KMS-11 (cell line): Measurements from ENCODE around the gene PLA2G12A.

Experiments used
- H2AFZ ChIP-seq: fragments of 200-600 bp; sonication (generic); 2 replicates; pipeline ENCODE4 v1.6.1; 2016; ENCODE audit warnings: antibody characterized with exemption, mixed run types, low read depth
- H3K27ac ChIP-seq: fragments of 200-600 bp; sonication (generic); 2 replicates; pipeline ENCODE4 v1.6.1; 2016; ENCODE audit warnings: mild to moderate bottlenecking, mixed run types
- H3K27me3 ChIP-seq: fragments of 200-600 bp; sonication (generic); 2 replicates; pipeline ENCODE4 v1.6.1; 2017; ENCODE audit warnings: mild to moderate bottlenecking, low read depth, mixed run types, moderate library complexity; ENCODE audit not compliant: insufficient read depth
- H3K36me3 ChIP-seq: fragments of 200-600 bp; sonication (generic); 2 replicates; pipeline ENCODE4 v1.6.1; 2017; ENCODE audit warnings: mild to moderate bottlenecking, mixed run types; ENCODE audit not compliant: insufficient read depth
- H3K4me1 ChIP-seq: fragments of 200-600 bp; sonication (generic); 2 replicates; pipeline ENCODE4 v1.6.1; 2016; ENCODE audit warnings: mild to moderate bottlenecking, low read depth, mixed run types; ENCODE audit not compliant: poor library complexity, severe bottlenecking
- H3K4me2 ChIP-seq: fragments of 200-600 bp; sonication (generic); 2 replicates; pipeline ENCODE4 v1.7.0; 2016; ENCODE audit warnings: mild to moderate bottlenecking, mixed run types
- H3K4me3 ChIP-seq: fragments of 200-600 bp; sonication (generic); IDR thresholded peaks from 2 replicates; pipeline ENCODE4 v1.6.1; 2017; ENCODE audit warnings: low read depth, low read length, mixed read lengths; ENCODE audit not compliant: insufficient read depth
- H3K79me2 ChIP-seq: fragments of 200-600 bp; sonication (generic); 2 replicates; pipeline ENCODE4 v1.6.1; 2016; ENCODE audit warnings: low read depth, mixed run types; ENCODE audit not compliant: insufficient read depth
- H3K9ac ChIP-seq: fragments of 200-600 bp; sonication (generic); 2 replicates; pipeline ENCODE4 v1.6.1; 2016; ENCODE audit warnings: mild to moderate bottlenecking, mixed run types
- H4K20me1 ChIP-seq: fragments of 200-600 bp; sonication (generic); 2 replicates; pipeline ENCODE4 v1.6.1; 2016; ENCODE audit warnings: mild to moderate bottlenecking, mixed run types; ENCODE audit not compliant: insufficient read depth
- CTCF ChIP-seq: fragments of 200-600 bp; sonication (generic); conservative IDR thresholded peaks from 2 replicates; pipeline ENCODE4 v1.6.1; 2017; ENCODE audit warnings: low read depth, mild to moderate bottlenecking, antibody characterized with exemption, low read length, moderate library complexity, mixed read lengths

PLA2G12A gene

GRCh38 chr4:109755656-109756055 lies 25.8 kb upstream of the PLA2G12A start:
- Histone ChIP-seq H3K4me3 (no peak overlapping the region), H3K36me3 (no peaks in the 10 kb centered on the region), H3K79me2 (no peaks in the 10 kb centered on the region), H3K4me2 (no peak overlapping the region), H2AFZ (no peak overlapping the region), H3K27me3 (no peaks in the 10 kb centered on the region), H3K9ac (no peak overlapping the region), H4K20me1 (no peaks in the 10 kb centered on the region), H3K27ac (no peak overlapping the region), H3K4me1 (no peaks in the 10 kb centered on the region)
- no peak for TF ChIP-seq CTCF

GRCh38 chr4:109754093-109754857 lies 24.4 kb upstream of the PLA2G12A start:
- no peaks in the 10 kb centered on the region for H3K79me2 ChIP-seq
- no peaks in the 10 kb centered on the region for H4K20me1 ChIP-seq
- H3K27ac ChIP-seq: no peak overlapping the region
- H2AFZ ChIP-seq: no peak overlapping the region
- no peak overlapping the region for H3K9ac ChIP-seq
- no peak overlapping the region for H3K4me3 ChIP-seq
- no peaks in the 10 kb centered on the region for H3K4me1 ChIP-seq
- H3K27me3 ChIP-seq: no peaks in the 10 kb centered on the region
- no peaks in the 10 kb centered on the region for H3K36me3 ChIP-seq
- no peak for TF ChIP-seq CTCF
- H3K4me2 ChIP-seq: no peak overlapping the region

- H3K9ac ChIP-seq: no peak overlapping the region
- TF ChIP-seq CTCF: no peak
- H3K4me3 ChIP-seq: no peak overlapping the region
- no peaks in the 10 kb centered on the region for H3K79me2 ChIP-seq
- no peaks in the 10 kb centered on the region for H3K27me3 ChIP-seq
- no peaks in the 10 kb centered on the region for H3K4me1 ChIP-seq
- no peaks in the 10 kb centered on the region for H4K20me1 ChIP-seq
- H2AFZ ChIP-seq: no peak overlapping the region
- H3K36me3 ChIP-seq: no peaks in the 10 kb centered on the region
- H3K27ac ChIP-seq: no peak overlapping the region
- H3K4me2 ChIP-seq: no peak overlapping the region
Measured at GRCh38 chr4:109752525-109752924, 22.7 kb upstream of the PLA2G12A start.

GRCh38 chr4:109751852-109752251 lies 22.0 kb upstream of the PLA2G12A start:
- Histone ChIP-seq H3K27ac (no peak overlapping the region), H3K4me1 (no peaks in the 10 kb centered on the region), H4K20me1 (no peaks in the 10 kb centered on the region), H3K9ac (no peak overlapping the region), H3K4me3 (no peak overlapping the region), H2AFZ (no peak overlapping the region), H3K79me2 (no peaks in the 10 kb centered on the region), H3K27me3 (no peaks in the 10 kb centered on the region), H3K4me2 (no peak overlapping the region), H3K36me3 (no peaks in the 10 kb centered on the region)
- TF ChIP-seq CTCF: no peak
